Endothelial cell of umbilical vein (primary cell): Measurements from ENCODE around the gene TADA2A. TPM values are rescaled to one million over a fixed set of nuclear protein-coding genes. Genes with fewer than 3 reads are reported as not detected.

Experiments used
- BruUV-seq: library from RNA; stranded (reverse); fragments of 400-500 nt; replicated peaks from 2 replicates; lab custom pipeline; 2021; lab: Mats Ljungman, UMichigan
- CTCF ChIA-PET: fragments of 300-600, 350-600 bp; sonication (Branson Sonifier 250); formaldehyde crosslinking; loops from one replicate; lab custom pipeline; 2021; ENCODE audit warnings: antibody characterized with exemption, inconsistent platforms; lab: Charles Lee
- POLR2A ChIA-PET: fragments of 300-600, 350-600 bp; sonication (Branson Sonifier 250); formaldehyde crosslinking; loops from one replicate; lab custom pipeline; 2021; ENCODE audit warnings: antibody characterized with exemption, inconsistent platforms; lab: Charles Lee
- DNase-seq: peaks from one replicate; pipeline ENCODE4 v3.0.0-alpha.2; 2011; ENCODE audit warnings: low read depth, low spot score
- FAIRE-seq: peaks from 2 replicates; lab custom pipeline; 2011; peaks lifted over from hg19 to GRCh38; lab: Jason Lieb, UNC
- H2AFZ ChIP-seq: 2 replicates; pipeline ENCODE4 v1.6.0; 2012; ENCODE audit warnings: low read depth, low read length, control low read depth, inconsistent platforms
- H3K27ac ChIP-seq: 2 replicates; pipeline ENCODE4 v1.5.1; 2011; ENCODE audit warnings: low read depth, mild to moderate bottlenecking, control low read depth, low read length, moderate library complexity; ENCODE audit not compliant: insufficient read depth
- H3K27me3 ChIP-seq, 2 experiments: 2 replicates each; pipeline versions ENCODE4 v1.6.0 to v1.6.1; 2011; ENCODE audit warnings: low read length in 2 of 2, mixed read lengths in 1 of 2; ENCODE audit not compliant: control insufficient read depth in 2 of 2, insufficient read depth in 2 of 2
- H3K36me3 ChIP-seq, 2 experiments: 2 replicates in 1 of 2; 3 replicates in 1 of 2; pipeline ENCODE4 v1.5.1; 2011; ENCODE audit warnings: low read length in 2 of 2, mild to moderate bottlenecking in 1 of 2, moderate library complexity in 1 of 2; ENCODE audit not compliant: control insufficient read depth in 2 of 2, insufficient read depth in 2 of 2; ENCODE audit errors: extremely low read depth in 1 of 2
- H3K4me1 ChIP-seq: 3 replicates; pipeline ENCODE4 v1.5.1; 2011; ENCODE audit warnings: mild to moderate bottlenecking, low read length; ENCODE audit not compliant: control insufficient read depth, insufficient read depth; ENCODE audit errors: extremely low read depth
- H3K4me2 ChIP-seq: 2 replicates; pipeline ENCODE4 v1.6.1; 2011; ENCODE audit warnings: low read length, control low read depth, mixed read lengths; ENCODE audit not compliant: insufficient read depth
- H3K4me3 ChIP-seq, 3 experiments: fragments of 200-600 bp in 1 of 3; sonication (generic), shearing (Covaris generic) in 1 of 3; replicated peaks in 1 of 3; 2 replicates each; pipeline ENCODE4 v1.5.1; 2011 to 2016; ENCODE audit warnings: control low read depth in 3 of 3, low read length in 3 of 3, mild to moderate bottlenecking in 2 of 3, inconsistent platforms in 1 of 3, low read depth in 1 of 3, moderate library complexity in 1 of 3; ENCODE audit not compliant: insufficient read depth in 1 of 3
- H3K79me2 ChIP-seq: 2 replicates; pipeline ENCODE4 v1.6.0; 2012; ENCODE audit warnings: low read length, inconsistent platforms; ENCODE audit not compliant: control insufficient read depth, insufficient read depth
- H3K9ac ChIP-seq: replicated peaks from 2 replicates; pipeline ENCODE3; 2011; ENCODE audit warnings: low read length, control low read depth; ENCODE audit not compliant: insufficient read depth; ENCODE audit errors: extremely low read depth
- H3K9me1 ChIP-seq: replicated peaks from 3 replicates; pipeline ENCODE4 v1.6.0; 2011; ENCODE audit warnings: mild to moderate bottlenecking, low read length; ENCODE audit not compliant: control insufficient read depth, insufficient read depth; ENCODE audit errors: extremely low read depth
- H3K9me3 ChIP-seq: replicated peaks from 2 replicates; pipeline ENCODE4 v1.5.1; 2012; ENCODE audit warnings: low read length, inconsistent platforms; ENCODE audit not compliant: control insufficient read depth, insufficient read depth
- H4K20me1 ChIP-seq: replicated peaks from 2 replicates; pipeline ENCODE3; 2011; ENCODE audit warnings: mild to moderate bottlenecking, low read length; ENCODE audit not compliant: control insufficient read depth, insufficient read depth; ENCODE audit errors: extremely low read depth
- EZH2 ChIP-seq: IDR thresholded peaks from 2 replicates; pipeline ENCODE4 v1.6.1; 2012; ENCODE audit warnings: borderline replicate concordance, low read depth, mild to moderate bottlenecking, moderate library complexity, low read length, inconsistent platforms; ENCODE audit not compliant: severe bottlenecking
- FOS ChIP-seq: IDR thresholded peaks from 2 replicates; pipeline ENCODE4 v1.6.1; 2011; ENCODE audit warnings: mild to moderate bottlenecking, low read length, moderate library complexity, borderline replicate concordance; ENCODE audit not compliant: insufficient read depth
- GATA2 ChIP-seq: IDR thresholded peaks from 2 replicates; pipeline ENCODE4 v1.7.0; 2011; ENCODE audit warnings: low read depth, mild to moderate bottlenecking, moderate library complexity, mixed read lengths, low read length; ENCODE audit not compliant: insufficient read length, insufficient read depth
- JUN ChIP-seq: IDR thresholded peaks from 2 replicates; pipeline ENCODE4 v1.6.1; 2011; ENCODE audit warnings: borderline replicate concordance, low read depth; ENCODE audit not compliant: insufficient read length, insufficient read depth
- MYC ChIP-seq: IDR thresholded peaks from one replicate; pipeline ENCODE4 v1.6.1; 2011; ENCODE audit warnings: mild to moderate bottlenecking, low read depth, low read length
- POLR2A ChIP-seq: IDR thresholded peaks from 2 replicates; pipeline ENCODE4 v1.6.1; 2012; ENCODE audit warnings: low read depth, mild to moderate bottlenecking, control low read depth, low read length
- POLR2AphosphoS5 ChIP-seq: IDR thresholded peaks from 2 replicates; pipeline ENCODE4 v1.6.1; 2012; ENCODE audit warnings: low read depth, mild to moderate bottlenecking, control low read depth, low read length, moderate library complexity; ENCODE audit not compliant: insufficient read depth
- dilution Hi-C: fragments of 300-500 bp; cut with MboI; formaldehyde crosslinking; loops from one replicate; pipeline ENCODE4 v1.15.0; 2019; ENCODE audit warnings: low sequenced_read_pairs; ENCODE audit not compliant: extremely low pct_ligation_motif_present
- intact Hi-C: fragments of 100-400 bp; cut with micrococcal nuclease; formaldehyde crosslinking; loops from one replicate; pipeline ENCODE4 v1.10.0; 2022
- polyA plus RNA-seq, 4 experiments: library from polyadenylated mRNA; depleted of rRNA in 3 of 4; stranded (reverse) in 3 of 4; unstranded in 1 of 4; fragments of >200 nt; gene quantifications; 2 replicates each; pipeline versions ENCODE4 v1.2.1 to v1.2.3, GENCODE V29; 2011 to 2012; ENCODE audit warnings: missing spikeins in 1 of 4
- total RNA-seq: library from RNA; stranded (reverse); gene quantifications from 2 replicates; pipeline ENCODE4 v1.2.3, GENCODE V29; 2021
- TF ChIP-seq, protein P1 (sequence below): IDR thresholded peaks from 2 replicates; pipeline ENCODE4 v1.6.1; 2011; ENCODE audit not compliant: insufficient read depth, insufficient read length
- TF ChIP-seq, protein P2 (sequence below), 2 donors: IDR thresholded peaks; 1 replicate in 1 of 2; 2 replicates in 1 of 2; pipeline ENCODE4 v1.5.1; 2011; ENCODE audit warnings: low read length in 2 of 2, mild to moderate bottlenecking in 2 of 2, moderate library complexity in 2 of 2, control low read depth in 1 of 2, inconsistent platforms in 1 of 2, low read depth in 1 of 2; ENCODE audit not compliant: insufficient read depth in 1 of 2; ENCODE audit errors: extremely low read depth in 1 of 2

The TADA2A gene
- total and polyA plus RNA-seq, 2 donors (not counting 3 experiments of a cell fraction or from before 2014, with no cell fraction given) = 9.9 to 22.4 TPM

DNA sequence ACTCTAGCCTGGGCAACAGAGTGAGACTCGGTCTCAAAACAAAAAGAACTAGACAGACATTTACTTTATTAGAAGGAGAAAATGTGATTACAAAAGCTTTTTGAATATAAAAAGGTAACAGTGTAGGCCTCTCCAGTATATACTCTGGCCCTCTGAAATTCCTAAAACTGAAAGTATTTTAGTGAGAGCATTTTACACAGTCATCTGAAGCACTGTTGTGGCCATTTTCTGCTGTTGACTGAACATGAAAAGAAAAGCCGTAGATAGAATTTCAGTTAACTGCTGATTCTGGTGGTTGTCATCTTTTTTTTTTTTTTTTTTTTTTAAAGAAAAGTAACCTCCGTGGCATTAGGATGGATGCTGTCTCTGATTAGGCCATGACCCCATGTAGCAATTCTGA lies 98.6 kb downstream of the TADA2A start:
- no peak overlapping the region for H3K9ac ChIP-seq
- H3K36me3 ChIP-seq = peaks cover 0 to 3% of the 10 kb centered on the region in 2 experiments
- no peak for DNase-seq
- ChIA-PET CTCF (interaction anchor here (1.0 to 1.3 kb wide), 2 partner anchors 10 to 22 kb away, joined by 3 read pairs; no protein-coding TSS in a partner anchor), POLR2A (no interaction called here)
- dilution Hi-C loops = no loop called here
- no peak overlapping the region for H3K4me2 ChIP-seq
- no peaks in the 10 kb centered on the region for H3K4me1 ChIP-seq
- H3K9me3 ChIP-seq = no peaks in the 10 kb centered on the region
- no peaks in the 10 kb centered on the region for H3K27me3 ChIP-seq
- TF ChIP-seq MYC = no peak
- TF ChIP-seq POLR2A = no peak
- no peak for TF ChIP-seq POLR2AphosphoS5
- no peak for TF ChIP-seq JUN
- TF ChIP-seq GATA2 = no peak
- TF ChIP-seq, protein P1, sequence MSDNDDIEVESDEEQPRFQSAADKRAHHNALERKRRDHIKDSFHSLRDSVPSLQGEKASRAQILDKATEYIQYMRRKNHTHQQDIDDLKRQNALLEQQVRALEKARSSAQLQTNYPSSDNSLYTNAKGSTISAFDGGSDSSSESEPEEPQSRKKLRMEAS = no peak
- TF ChIP-seq, protein P2, sequence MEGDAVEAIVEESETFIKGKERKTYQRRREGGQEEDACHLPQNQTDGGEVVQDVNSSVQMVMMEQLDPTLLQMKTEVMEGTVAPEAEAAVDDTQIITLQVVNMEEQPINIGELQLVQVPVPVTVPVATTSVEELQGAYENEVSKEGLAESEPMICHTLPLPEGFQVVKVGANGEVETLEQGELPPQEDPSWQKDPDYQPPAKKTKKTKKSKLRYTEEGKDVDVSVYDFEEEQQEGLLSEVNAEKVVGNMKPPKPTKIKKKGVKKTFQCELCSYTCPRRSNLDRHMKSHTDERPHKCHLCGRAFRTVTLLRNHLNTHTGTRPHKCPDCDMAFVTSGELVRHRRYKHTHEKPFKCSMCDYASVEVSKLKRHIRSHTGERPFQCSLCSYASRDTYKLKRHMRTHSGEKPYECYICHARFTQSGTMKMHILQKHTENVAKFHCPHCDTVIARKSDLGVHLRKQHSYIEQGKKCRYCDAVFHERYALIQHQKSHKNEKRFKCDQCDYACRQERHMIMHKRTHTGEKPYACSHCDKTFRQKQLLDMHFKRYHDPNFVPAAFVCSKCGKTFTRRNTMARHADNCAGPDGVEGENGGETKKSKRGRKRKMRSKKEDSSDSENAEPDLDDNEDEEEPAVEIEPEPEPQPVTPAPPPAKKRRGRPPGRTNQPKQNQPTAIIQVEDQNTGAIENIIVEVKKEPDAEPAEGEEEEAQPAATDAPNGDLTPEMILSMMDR (IDR thresholded peaks at IDR 0.05; ENCODE audit: extremely low read depth in 1 of 2, insufficient read depth in 1 of 2, low read depth in 1 of 2, low read length in 2 of 2) = no peak
- no peak for TF ChIP-seq FOS
- TF ChIP-seq EZH2 = no peak
- intact Hi-C loops = no loop called here
- H4K20me1 ChIP-seq = no peaks in the 10 kb centered on the region
- peaks cover 87% of the 10 kb centered on the region for H3K79me2 ChIP-seq
- no peak for FAIRE-seq
- no peak overlapping the region for H2AFZ ChIP-seq
- no peaks in the 10 kb centered on the region for H3K9me1 ChIP-seq
- H3K4me3 ChIP-seq = no peak overlapping the region
- BruUV-seq = no TSS peak
- H3K27ac ChIP-seq = no peak overlapping the region
